SHP77 (cell line): Measurements from ENCODE around the gene GBP1.
"Not testable (repeated sequence)": the region's sequence is repeated elsewhere in the genome, so short reads cannot be mapped to it uniquely, and the experiment has no call there.

Experiments used
- DNase-seq, 2 experiments: peaks; one replicate each; lab custom pipeline; 2025; lab: John Stamatoyannopoulos, UW

GBP1 gene

GRCh38 chr1:89065079-89065868 is at the start of gene GBP1:
Gene GBP1, minus strand, starts transcription at chr1:89065208. Its CDS starts 1,974 bp downstream, at chr1:89063234.
- no peak for DNase-seq

- DNase-seq: no peak
Measured at GRCh38 chr1:89114662-89115061, 49.7 kb upstream of the GBP1 start.

GRCh38 chr1:89112871-89113613 is 48.0 kb upstream of the GBP1 start:
- DNase-seq: no peak

- DNase-seq: no peak
Measured at GRCh38 chr1:89104687-89105086, 39.7 kb upstream of the GBP1 start.

- DNase-seq: no peak
Measured at GRCh38 chr1:89104147-89104546, 39.1 kb upstream of the GBP1 start.

GRCh38 chr1:89102021-89102420 is 37.0 kb upstream of the GBP1 start:
- no peak for DNase-seq

GRCh38 chr1:89100412-89100811 is 35.4 kb upstream of the GBP1 start:
- DNase-seq: no peak

GRCh38 chr1:89098857-89099256 is 33.8 kb upstream of the GBP1 start:
- no peak for DNase-seq

- DNase-seq: no peak
Measured at GRCh38 chr1:89095737-89096136, 30.7 kb upstream of the GBP1 start.

- DNase-seq: no peak
Measured at GRCh38 chr1:89089962-89090361, 25.0 kb upstream of the GBP1 start.

GRCh38 chr1:89088572-89088971 is 23.6 kb upstream of the GBP1 start:
- no peak for DNase-seq

GRCh38 chr1:89087241-89087640 is 22.2 kb upstream of the GBP1 start:
- no peak for DNase-seq

GRCh38 chr1:89085781-89086180 is 20.8 kb upstream of the GBP1 start:
- peak in 1 of 2 experiments; percentile 12 for DNase-seq

GRCh38 chr1:89081005-89081404 is 16.0 kb upstream of the GBP1 start:
- no peak for DNase-seq

- DNase-seq: not testable (repeated sequence)
Measured at GRCh38 chr1:89080068-89080467, 15.1 kb upstream of the GBP1 start.

- not testable (repeated sequence) for DNase-seq
Measured at GRCh38 chr1:89072466-89073065, 7.6 kb upstream of the GBP1 start.

GRCh38 chr1:89070509-89070908 is 5.5 kb upstream of the GBP1 start:
- no peak for DNase-seq

- DNase-seq: no peak
Measured at GRCh38 chr1:89069951-89070350, 4.9 kb upstream of the GBP1 start.

- no peak for DNase-seq
Measured at GRCh38 chr1:89068291-89068690, 3.3 kb upstream of the GBP1 start.

- DNase-seq: no peak
Measured at GRCh38 chr1:89064632-89065031, 376 bp downstream of the GBP1 start.

GRCh38 chr1:89063094-89063493 is 1.9 kb downstream of the GBP1 start:
- DNase-seq: no peak

GRCh38 chr1:89060091-89060490 is 4.9 kb downstream of the GBP1 start:
- no peak for DNase-seq

GRCh38 chr1:89051955-89052312 is 13.1 kb downstream of the GBP1 start:
- no peak for DNase-seq
